ENCODE measurements around the gene NME9. TPM values are rescaled to one million over a fixed set of nuclear protein-coding genes. Genes with fewer than 3 reads are reported as not detected.

Gene NME9
- total RNA-seq, 4 donors from 2014 or later = 0.38 to 7.3 (median 2.0) TPM; not detected in 1

DNA sequence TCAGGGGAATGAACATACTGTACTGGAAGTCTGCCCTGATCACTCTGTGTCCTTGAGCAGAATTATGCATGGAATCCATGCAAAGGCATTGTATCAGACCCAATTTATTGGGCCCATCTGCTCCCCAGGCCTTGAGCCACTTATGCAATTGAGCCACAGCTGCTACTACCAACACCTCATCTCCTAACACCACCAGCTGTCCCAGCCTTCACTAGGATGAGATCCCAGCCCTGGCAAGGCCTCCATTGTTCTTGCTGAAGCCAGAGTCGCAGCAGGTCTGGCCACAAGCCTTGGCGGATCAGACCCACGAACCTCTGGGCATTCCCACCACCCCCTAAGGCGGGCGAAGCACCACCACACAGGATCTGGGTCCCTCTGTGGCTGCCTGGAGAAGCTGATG, 9.2 kb upstream of the NME9 start:
- in situ Hi-C loops (cut with MboI; ENCODE audit: low sequenced_read_pairs in 4 of 4) = loop anchor here in 2 of 4 donors (10.0 to 25.0 kb wide), 3 partner anchors 56 to 573 kb away; partner anchors contain the start of gene ARMC8 (in 1 of the 2)
- no peak for TF ChIP-seq POLR2A (IDR thresholded peaks at IDR 0.05)
- TF ChIP-seq, protein P1, sequence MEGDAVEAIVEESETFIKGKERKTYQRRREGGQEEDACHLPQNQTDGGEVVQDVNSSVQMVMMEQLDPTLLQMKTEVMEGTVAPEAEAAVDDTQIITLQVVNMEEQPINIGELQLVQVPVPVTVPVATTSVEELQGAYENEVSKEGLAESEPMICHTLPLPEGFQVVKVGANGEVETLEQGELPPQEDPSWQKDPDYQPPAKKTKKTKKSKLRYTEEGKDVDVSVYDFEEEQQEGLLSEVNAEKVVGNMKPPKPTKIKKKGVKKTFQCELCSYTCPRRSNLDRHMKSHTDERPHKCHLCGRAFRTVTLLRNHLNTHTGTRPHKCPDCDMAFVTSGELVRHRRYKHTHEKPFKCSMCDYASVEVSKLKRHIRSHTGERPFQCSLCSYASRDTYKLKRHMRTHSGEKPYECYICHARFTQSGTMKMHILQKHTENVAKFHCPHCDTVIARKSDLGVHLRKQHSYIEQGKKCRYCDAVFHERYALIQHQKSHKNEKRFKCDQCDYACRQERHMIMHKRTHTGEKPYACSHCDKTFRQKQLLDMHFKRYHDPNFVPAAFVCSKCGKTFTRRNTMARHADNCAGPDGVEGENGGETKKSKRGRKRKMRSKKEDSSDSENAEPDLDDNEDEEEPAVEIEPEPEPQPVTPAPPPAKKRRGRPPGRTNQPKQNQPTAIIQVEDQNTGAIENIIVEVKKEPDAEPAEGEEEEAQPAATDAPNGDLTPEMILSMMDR (IDR thresholded peaks at IDR 0.05 in 4 of 5, conservative IDR thresholded peaks at IDR 0.05 in 1 of 5) = no peak
- Histone ChIP-seq H3K27me3 (no peaks in the 10 kb centered on the region), H3K36me3 (no peaks in the 10 kb centered on the region), H3K4me3 (no peak overlapping the region), H3K4me1 (peaks cover 14 to 22% of the 10 kb centered on the region in 2 donors), H3K27ac (peak overlapping the region; percentile 38 to 82 (median 66)), H3K9me3 (no peaks in the 10 kb centered on the region)
- ATAC-seq = peak; percentile 85 to 88
- peak; percentile 67 to 71 for DNase-seq
- intact Hi-C loops (cut with DNase I; ENCODE audit: low total_unique reads) = no loop called here

DNA sequence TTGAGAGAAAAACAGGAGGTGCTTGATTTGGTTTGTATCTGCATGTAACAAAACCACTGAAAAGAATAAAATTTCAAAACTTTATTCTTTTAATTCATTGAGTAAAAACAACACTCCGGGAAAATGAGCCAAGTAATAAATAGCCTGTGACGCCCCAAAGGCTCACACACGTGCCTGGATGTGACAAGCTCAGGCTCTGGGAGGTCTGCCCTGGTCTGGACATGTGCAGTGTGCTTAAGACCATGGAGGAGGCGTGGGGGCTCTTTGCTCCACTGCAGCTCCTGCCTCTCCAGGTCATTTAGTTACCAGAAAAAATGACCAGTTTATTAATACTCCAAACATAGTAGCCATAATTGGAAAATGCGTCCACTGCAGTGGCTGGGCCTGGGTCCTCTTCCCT, 8.6 kb upstream of the NME9 start:
- DNase-seq (no peak), ATAC-seq (peak; percentile 60 to 73)
- in situ Hi-C loops (cut with MboI; ENCODE audit: low sequenced_read_pairs in 4 of 4) (loop anchor here in 2 of 4 donors (10.0 to 25.0 kb wide), 3 partner anchors 57 to 574 kb away; partner anchors contain the start of gene ARMC8 (in 1 of the 2)), intact Hi-C loops (cut with DNase I; ENCODE audit: low total_unique reads) (no loop called here)
- H3K4me3 ChIP-seq = no peak overlapping the region
- no peaks in the 10 kb centered on the region for H3K36me3 ChIP-seq
- H3K9me3 ChIP-seq = no peaks in the 10 kb centered on the region
- no peaks in the 10 kb centered on the region for H3K27me3 ChIP-seq
- H3K27ac ChIP-seq = peak overlapping the region; percentile 38 to 82 (median 66)
- peaks cover 14 to 22% of the 10 kb centered on the region in 2 donors for H3K4me1 ChIP-seq
- peak in 1 of 2 donors; percentile 13 for TF ChIP-seq POLR2A (IDR thresholded peaks at IDR 0.05)
- TF ChIP-seq, protein P1 (IDR thresholded peaks at IDR 0.05 in 4 of 5, conservative IDR thresholded peaks at IDR 0.05 in 1 of 5) = no peak

DNA sequence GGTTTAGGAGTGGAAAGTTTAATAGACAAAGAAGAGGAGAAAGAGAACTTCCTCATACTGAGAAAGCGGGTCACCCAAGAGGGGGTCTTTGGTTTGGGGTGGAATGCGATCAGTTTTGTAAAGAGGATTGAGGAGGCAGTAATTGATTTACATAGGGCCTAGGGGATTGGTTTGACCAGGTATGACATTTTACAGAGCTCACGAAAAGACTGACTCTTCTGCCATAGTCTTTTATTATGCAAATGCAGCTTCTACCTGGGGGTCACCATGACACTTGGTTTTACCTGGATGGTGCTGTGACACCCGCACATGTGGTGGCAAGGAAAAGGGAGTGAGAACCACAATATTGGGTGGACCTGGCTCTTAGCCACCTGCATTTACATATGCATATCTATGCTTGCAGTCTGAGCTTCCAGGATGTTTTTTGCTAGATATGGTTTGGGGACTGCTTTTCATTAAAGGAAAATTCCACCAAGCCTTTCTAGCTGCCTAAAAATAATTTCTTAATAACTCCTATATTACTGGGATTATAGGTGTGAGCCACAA, 6.9 kb upstream of the NME9 start:
- Histone ChIP-seq H3K27ac (no peak overlapping the region), H3K4me1 (peaks cover 15 to 31% of the 10 kb centered on the region in 2 donors), H3K36me3 (no peaks in the 10 kb centered on the region), H3K27me3 (no peaks in the 10 kb centered on the region), H3K9me3 (no peaks in the 10 kb centered on the region), H3K4me3 (no peak overlapping the region)
- intact Hi-C loops (cut with DNase I; ENCODE audit: low total_unique reads) (no loop called here), in situ Hi-C loops (cut with MboI; ENCODE audit: low sequenced_read_pairs in 4 of 4) (loop anchor here in 2 of 4 donors (10.0 to 25.0 kb wide), 3 partner anchors 58 to 576 kb away; partner anchors contain the start of gene ARMC8 (in 1 of the 2))
- ATAC-seq (no peak), DNase-seq (no peak)
- no peak for TF ChIP-seq POLR2A (IDR thresholded peaks at IDR 0.05)
- TF ChIP-seq, protein P1 (IDR thresholded peaks at IDR 0.05 in 4 of 5, conservative IDR thresholded peaks at IDR 0.05 in 1 of 5) = no peak

DNA sequence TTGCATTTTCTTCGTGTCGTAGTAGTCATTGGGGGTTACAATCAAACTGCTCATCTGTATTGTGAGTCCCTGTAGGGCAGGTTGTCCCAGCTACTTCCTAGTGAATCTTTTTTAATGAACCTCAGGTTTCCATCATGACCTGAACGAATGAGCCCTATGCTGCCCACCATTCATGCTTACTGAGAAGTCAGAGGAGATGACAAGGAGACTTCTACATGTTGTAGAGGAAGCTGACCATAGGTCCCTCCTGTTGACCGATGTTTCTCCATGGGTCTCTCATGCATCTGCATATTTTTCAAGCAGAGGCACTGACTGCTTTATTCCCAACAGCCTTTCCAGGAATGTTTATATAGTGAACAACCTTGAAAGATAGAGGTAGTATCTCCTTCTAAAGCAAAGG, 5.0 kb upstream of the NME9 start:
- H3K9me3 ChIP-seq = no peaks in the 10 kb centered on the region
- intact Hi-C loops (cut with DNase I; ENCODE audit: low total_unique reads) = loop anchor here (5.0 kb wide), 3 partner anchors 83 to 258 kb away; partner anchors contain the start of gene CEP70
- DNase-seq (no peak), ATAC-seq (no peak)
- in situ Hi-C loops (cut with MboI; ENCODE audit: low sequenced_read_pairs in 4 of 4) = loop anchor here in 2 of 4 donors (10.0 to 25.0 kb wide), 3 partner anchors 60 to 578 kb away; partner anchors contain the start of gene ARMC8 (in 1 of the 2)
- no peaks in the 10 kb centered on the region for H3K36me3 ChIP-seq
- no peak overlapping the region for H3K27ac ChIP-seq
- no peaks in the 10 kb centered on the region for H3K27me3 ChIP-seq
- H3K4me1 ChIP-seq = peaks cover 31 to 43% of the 10 kb centered on the region in 2 donors
- no peak for TF ChIP-seq POLR2A (IDR thresholded peaks at IDR 0.05)
- TF ChIP-seq, protein P1 (IDR thresholded peaks at IDR 0.05 in 4 of 5, conservative IDR thresholded peaks at IDR 0.05 in 1 of 5) = no peak
- no peak overlapping the region for H3K4me3 ChIP-seq
